Vagina (tissue), 2 donors: ENCODE measurements around the gene THOC1. TPM values are rescaled to one million over a fixed set of nuclear protein-coding genes. Genes with fewer than 3 reads are reported as not detected.

Source experiments
- DNase-seq, 2 donors: peaks; one replicate each; pipeline ENCODE4 v3.0.0-alpha.2; 2017; ENCODE audit errors: extremely low spot score in 2 of 2
- H3K27ac ChIP-seq: fragments of 200-600 bp; sonication (generic); one replicate; pipeline ENCODE4 v1.5.1; 2019
- H3K27me3 ChIP-seq: fragments of 200-600 bp; sonication (generic); one replicate; pipeline ENCODE4 v1.5.1; 2019
- H3K36me3 ChIP-seq, 2 donors: fragments of 200-600 bp; sonication (generic); one replicate each; pipeline ENCODE4 v1.5.1; 2017 to 2019
- H3K4me1 ChIP-seq: fragments of 200-600 bp; sonication (generic); one replicate; pipeline ENCODE4 v1.5.1; 2019
- H3K4me3 ChIP-seq, 2 donors: fragments of 200-600 bp; sonication (generic); 1 replicate in 1 of 2; 2 replicates in 1 of 2; pipeline ENCODE4 v1.5.1; 2016 to 2019
- H3K9me3 ChIP-seq: fragments of 200-600 bp; sonication (generic); one replicate; pipeline ENCODE4 v1.5.1; 2019
- POLR2A ChIP-seq, 2 donors: fragments of 450-650 bp; IDR thresholded peaks; one replicate each; pipeline ENCODE4 v1.6.1; 2017; ENCODE audit warnings: antibody characterized with exemption in 2 of 2, mild to moderate bottlenecking in 2 of 2, moderate library complexity in 2 of 2
- POLR2AphosphoS5 ChIP-seq, 2 donors: sonication (generic); formaldehyde crosslinking; IDR thresholded peaks; one replicate each; pipeline ENCODE4 v1.9.0; 2017; ENCODE audit warnings: antibody characterized with exemption in 2 of 2, mild to moderate bottlenecking in 2 of 2, low read depth in 1 of 2; ENCODE audit not compliant: insufficient read depth in 1 of 2
- intact Hi-C: fragments of 100-400 bp; cut with DNase I; formaldehyde crosslinking; loops from one replicate; pipeline ENCODE4 v1.15.1; 2023
- total RNA-seq: library from RNA; depleted of rRNA; stranded (reverse); fragments of >200 nt; gene quantifications from one replicate; pipeline ENCODE4 v1.2.3, GENCODE V29; 2016
- TF ChIP-seq, protein P1 (sequence below), 3 experiments: fragments of 450-650 bp in 2 of 3; fragments of 200-600 bp in 1 of 3; sonication (generic) in 1 of 3; IDR thresholded peaks; one replicate each; pipeline ENCODE4 v1.5.1; 2017 to 2019; ENCODE audit warnings: antibody characterized with exemption in 3 of 3, mild to moderate bottlenecking in 2 of 3, moderate library complexity in 2 of 3

Gene THOC1
- total RNA-seq, 1 donor from 2014 or later, result 47.9 TPM

DNA sequence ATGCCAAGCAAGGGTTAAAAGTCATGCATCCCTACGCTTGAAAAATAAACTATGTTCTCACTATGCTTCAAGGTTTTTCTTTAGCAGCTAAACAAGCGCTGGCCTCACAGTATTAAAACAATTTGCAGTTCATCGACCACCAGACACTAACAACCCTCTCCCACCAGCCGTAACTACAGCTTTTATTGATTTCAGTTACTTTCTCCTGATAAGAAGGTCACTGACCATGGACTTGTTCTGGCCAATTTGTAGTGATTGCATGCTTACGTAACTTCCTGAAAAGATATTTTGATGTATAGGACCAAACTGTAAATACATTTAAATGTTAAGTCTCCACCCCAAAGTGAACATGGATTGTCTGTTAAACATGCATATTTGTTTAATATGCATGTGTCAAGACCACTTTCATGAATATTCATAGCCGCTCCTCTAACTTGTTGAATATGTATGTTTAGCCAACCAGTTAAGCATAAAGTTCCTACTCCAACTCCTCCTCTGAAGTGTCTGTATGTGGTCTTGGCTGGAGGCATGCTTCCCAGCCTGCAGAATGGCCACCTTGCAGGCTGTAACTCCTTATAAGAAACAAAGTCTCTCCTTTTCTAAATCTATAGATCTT, 1.7 kb upstream of the THOC1 start:
- no peak overlapping the region for H3K27ac ChIP-seq
- intact Hi-C loops, result no loop called here
- no peaks in the 10 kb centered on the region for H3K36me3 ChIP-seq
- H3K4me3 ChIP-seq, result no peak overlapping the region
- H3K4me1 ChIP-seq, result peaks cover 26% of the 10 kb centered on the region
- DNase-seq, result no peak
- H3K9me3 ChIP-seq, result no peaks in the 10 kb centered on the region
- H3K27me3 ChIP-seq, result no peaks in the 10 kb centered on the region
- no peak for TF ChIP-seq POLR2AphosphoS5 (IDR thresholded peaks at IDR 0.05; ENCODE audit: insufficient read depth in 1 of 2, low read depth in 1 of 2)
- TF ChIP-seq POLR2A (IDR thresholded peaks at IDR 0.05), result no peak
- TF ChIP-seq, protein P1, sequence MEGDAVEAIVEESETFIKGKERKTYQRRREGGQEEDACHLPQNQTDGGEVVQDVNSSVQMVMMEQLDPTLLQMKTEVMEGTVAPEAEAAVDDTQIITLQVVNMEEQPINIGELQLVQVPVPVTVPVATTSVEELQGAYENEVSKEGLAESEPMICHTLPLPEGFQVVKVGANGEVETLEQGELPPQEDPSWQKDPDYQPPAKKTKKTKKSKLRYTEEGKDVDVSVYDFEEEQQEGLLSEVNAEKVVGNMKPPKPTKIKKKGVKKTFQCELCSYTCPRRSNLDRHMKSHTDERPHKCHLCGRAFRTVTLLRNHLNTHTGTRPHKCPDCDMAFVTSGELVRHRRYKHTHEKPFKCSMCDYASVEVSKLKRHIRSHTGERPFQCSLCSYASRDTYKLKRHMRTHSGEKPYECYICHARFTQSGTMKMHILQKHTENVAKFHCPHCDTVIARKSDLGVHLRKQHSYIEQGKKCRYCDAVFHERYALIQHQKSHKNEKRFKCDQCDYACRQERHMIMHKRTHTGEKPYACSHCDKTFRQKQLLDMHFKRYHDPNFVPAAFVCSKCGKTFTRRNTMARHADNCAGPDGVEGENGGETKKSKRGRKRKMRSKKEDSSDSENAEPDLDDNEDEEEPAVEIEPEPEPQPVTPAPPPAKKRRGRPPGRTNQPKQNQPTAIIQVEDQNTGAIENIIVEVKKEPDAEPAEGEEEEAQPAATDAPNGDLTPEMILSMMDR (IDR thresholded peaks at IDR 0.05), result no peak

GRCh38 chr18:267380-267687, 513 bp downstream of the THOC1 start:
- no peaks in the 10 kb centered on the region for H3K27me3 ChIP-seq
- H3K9me3 ChIP-seq, result no peaks in the 10 kb centered on the region
- DNase-seq, result no peak
- TF ChIP-seq POLR2A (IDR thresholded peaks at IDR 0.05) (no peak), POLR2AphosphoS5 (IDR thresholded peaks at IDR 0.05; ENCODE audit: insufficient read depth in 1 of 2, low read depth in 1 of 2) (no peak)
- TF ChIP-seq, protein P1 (IDR thresholded peaks at IDR 0.05), result no peak
- H3K4me3 ChIP-seq, result peak overlapping the region; percentile 81 to 95
- peaks cover 0 to 18% of the 10 kb centered on the region in 2 donors for H3K36me3 ChIP-seq
- peaks cover 26% of the 10 kb centered on the region for H3K4me1 ChIP-seq
- intact Hi-C loops, result no loop called here
- H3K27ac ChIP-seq, result peak overlapping the region; percentile 71

DNA sequence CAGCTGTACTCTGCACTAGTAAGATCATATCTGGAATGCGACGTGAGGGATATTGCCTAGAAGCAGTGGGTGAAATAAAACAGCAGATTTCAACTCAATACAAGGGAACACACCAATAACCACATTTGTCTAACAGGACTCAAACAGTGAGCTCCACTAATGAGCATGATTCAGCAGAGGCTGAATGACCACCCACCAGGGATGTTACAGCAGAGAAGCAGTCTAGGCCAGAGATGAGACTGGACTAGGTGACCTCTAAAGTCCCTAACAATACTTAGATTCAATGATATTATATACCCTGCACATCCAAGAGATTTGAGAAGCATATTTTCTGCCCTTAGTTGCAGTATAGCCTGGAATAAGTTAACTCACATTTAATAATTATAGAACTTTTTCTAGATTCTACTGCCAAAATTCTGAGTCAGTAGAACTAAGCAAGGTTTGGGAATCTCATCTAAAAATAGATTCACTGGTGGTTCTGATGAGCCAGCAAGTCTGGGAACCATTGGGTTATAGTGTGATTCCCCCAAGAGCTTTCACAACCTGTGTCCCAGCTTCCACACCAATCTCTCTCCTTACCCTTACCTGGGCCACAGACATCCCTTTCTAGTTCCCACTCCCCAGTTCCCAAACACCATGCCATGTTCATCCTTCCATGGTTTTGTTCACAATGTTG, 6.3 kb downstream of the THOC1 start:
- DNase-seq, result no peak
- H3K9me3 ChIP-seq, result no peaks in the 10 kb centered on the region
- H3K36me3 ChIP-seq, result peaks cover 0 to 42% of the 10 kb centered on the region in 2 donors
- H3K4me3 ChIP-seq, result no peak overlapping the region
- no peak for TF ChIP-seq POLR2A (IDR thresholded peaks at IDR 0.05)
- no peak for TF ChIP-seq POLR2AphosphoS5 (IDR thresholded peaks at IDR 0.05; ENCODE audit: insufficient read depth in 1 of 2, low read depth in 1 of 2)
- TF ChIP-seq, protein P1 (IDR thresholded peaks at IDR 0.05), result no peak
- no peak overlapping the region for H3K27ac ChIP-seq
- intact Hi-C loops, result no loop called here
- H3K4me1 ChIP-seq, result peaks cover 6% of the 10 kb centered on the region
- no peaks in the 10 kb centered on the region for H3K27me3 ChIP-seq

DNA sequence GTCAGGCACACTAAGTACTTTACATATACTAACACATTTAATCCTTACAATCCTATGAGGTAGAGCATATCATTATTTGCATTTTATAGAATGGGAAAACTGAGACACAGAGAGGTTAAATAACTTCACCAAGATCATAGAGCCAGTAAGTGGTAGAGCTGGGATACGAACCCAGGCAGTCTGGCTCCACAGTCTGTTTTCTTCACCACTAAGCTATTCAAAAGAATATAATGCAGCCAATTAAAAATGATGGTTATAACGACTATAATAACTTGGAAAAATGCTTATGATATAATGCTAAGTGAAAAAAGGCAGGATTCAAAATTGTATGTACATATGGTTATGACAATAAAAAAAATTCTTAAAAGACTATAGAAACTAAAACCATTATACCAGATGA, 7.3 kb downstream of the THOC1 start:
- TF ChIP-seq POLR2AphosphoS5 (IDR thresholded peaks at IDR 0.05; ENCODE audit: insufficient read depth in 1 of 2, low read depth in 1 of 2) (no peak), POLR2A (IDR thresholded peaks at IDR 0.05) (no peak)
- TF ChIP-seq, protein P1 (IDR thresholded peaks at IDR 0.05), result no peak
- H3K27ac ChIP-seq, result no peak overlapping the region
- no peak for DNase-seq
- no peak overlapping the region for H3K4me3 ChIP-seq
- intact Hi-C loops, result no loop called here
- H3K36me3 ChIP-seq, result peaks cover 0 to 52% of the 10 kb centered on the region in 2 donors
- H3K9me3 ChIP-seq, result no peaks in the 10 kb centered on the region
- no peaks in the 10 kb centered on the region for H3K27me3 ChIP-seq
- no peaks in the 10 kb centered on the region for H3K4me1 ChIP-seq

- intact Hi-C loops, result no loop called here
- Histone ChIP-seq H3K4me1 (no peaks in the 10 kb centered on the region), H3K9me3 (no peaks in the 10 kb centered on the region), H3K36me3 (peaks cover 0 to 84% of the 10 kb centered on the region in 2 donors), H3K27me3 (no peaks in the 10 kb centered on the region), H3K27ac (no peak overlapping the region), H3K4me3 (no peak overlapping the region)
- no peak for DNase-seq
- TF ChIP-seq POLR2AphosphoS5 (IDR thresholded peaks at IDR 0.05; ENCODE audit: insufficient read depth in 1 of 2, low read depth in 1 of 2) (no peak), POLR2A (IDR thresholded peaks at IDR 0.05) (no peak)
- TF ChIP-seq, protein P1 (IDR thresholded peaks at IDR 0.05), result no peak
Measured at GRCh38 chr18:255171-255570, 12.7 kb downstream of the THOC1 start.
